Stomach smooth muscle (tissue), 2 donors: ENCODE data around the gene ORAI2.

ENCODE experiments used
- H3K27ac ChIP-seq: one replicate; pipeline ENCODE4 v1.7.0; 2013; ENCODE audit warnings: mild to moderate bottlenecking, low read length, inconsistent platforms
- H3K27me3 ChIP-seq, 2 donors: one replicate each; pipeline ENCODE4 v1.7.0; 2013; ENCODE audit warnings: low read length in 2 of 2; ENCODE audit not compliant: insufficient read depth in 2 of 2, control insufficient read depth in 1 of 2
- H3K36me3 ChIP-seq, 2 donors: one replicate each; pipeline ENCODE4 v1.7.0; 2013; ENCODE audit warnings: low read length in 2 of 2; ENCODE audit not compliant: control insufficient read depth in 2 of 2, insufficient read depth in 2 of 2
- H3K4me1 ChIP-seq: one replicate; pipeline ENCODE4 v1.7.0; 2013; ENCODE audit warnings: low read length; ENCODE audit not compliant: control insufficient read depth, insufficient read depth
- H3K4me3 ChIP-seq, 2 donors: one replicate each; pipeline ENCODE4 v1.7.0; 2013; ENCODE audit warnings: low read length in 2 of 2
- H3K9ac ChIP-seq, 2 donors: one replicate each; pipeline ENCODE4 v1.7.0; 2013; ENCODE audit warnings: low read length in 2 of 2, mild to moderate bottlenecking in 1 of 2
- H3K9me3 ChIP-seq, 2 donors: one replicate each; pipeline ENCODE4 v1.7.0; 2013; ENCODE audit warnings: low read length in 2 of 2; ENCODE audit not compliant: control insufficient read depth in 2 of 2
- donor health status: healthy.
- donor health status: Pancreatic carcinoma.

The ORAI2 gene

DNA sequence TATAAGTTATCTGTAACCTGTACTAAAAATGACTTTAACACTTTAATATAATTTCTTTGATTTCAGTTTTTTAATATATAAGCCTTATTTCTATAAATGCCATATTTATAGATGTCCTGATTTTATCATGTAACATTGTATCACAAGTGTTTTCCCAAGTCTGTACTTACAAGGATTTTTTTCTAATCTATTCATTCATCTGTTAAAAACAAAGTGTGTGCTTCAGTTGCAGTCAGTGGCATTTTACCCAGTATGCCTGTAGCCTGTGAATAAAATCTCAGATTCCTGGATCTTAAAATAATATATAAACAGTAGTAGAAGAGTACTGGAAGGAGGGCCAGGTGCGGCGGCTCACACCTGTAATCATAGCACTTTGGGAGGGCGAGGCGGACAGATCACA, 19.8 kb upstream of the ORAI2 start:
- Histone ChIP-seq H3K36me3 (peaks cover 25 to 49% of the 10 kb centered on the region in 2 donors), H3K4me3 (no peak overlapping the region)

DNA sequence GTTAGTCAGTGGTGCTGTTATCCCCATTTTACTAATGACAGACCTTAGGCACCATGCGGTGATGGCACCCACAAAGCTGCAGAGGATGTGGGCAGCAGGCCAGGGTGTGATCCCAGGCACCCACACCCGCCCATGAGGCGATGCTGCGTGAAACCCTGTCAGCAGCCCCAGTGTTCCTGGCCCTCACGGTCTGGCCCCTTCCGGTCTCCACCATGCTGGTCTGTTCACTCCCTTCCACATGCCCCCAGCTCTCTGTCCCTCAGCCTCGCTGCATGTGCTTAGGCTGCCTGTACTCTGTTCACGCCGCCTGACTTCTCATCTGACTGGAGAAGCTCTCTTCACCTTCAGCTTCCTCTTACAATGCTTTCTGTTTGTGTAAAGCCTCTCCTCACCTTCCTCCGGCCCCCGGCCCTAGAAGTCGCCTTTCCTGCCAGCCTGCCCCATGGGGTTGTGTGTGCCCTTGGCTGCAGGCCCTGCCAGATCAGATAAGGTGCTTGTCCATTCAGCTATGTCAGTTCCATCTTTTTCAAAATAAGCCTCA, 17.6 kb upstream of the ORAI2 start:
- no peak overlapping the region for H3K27ac ChIP-seq
- no peaks in the 10 kb centered on the region for H3K9me3 ChIP-seq
- no peak overlapping the region for H3K9ac ChIP-seq
- H3K36me3 ChIP-seq: peaks cover 23 to 45% of the 10 kb centered on the region in 2 donors
- no peaks in the 10 kb centered on the region for H3K27me3 ChIP-seq
- H3K4me1 ChIP-seq: peaks cover 3% of the 10 kb centered on the region
- H3K4me3 ChIP-seq: no peak overlapping the region

More for the DNA sequence above, 19.8 kb upstream of the ORAI2 start:
- Histone ChIP-seq H3K9me3 (peaks cover 0 to 2% of the 10 kb centered on the region in 2 donors), H3K27me3 (no peaks in the 10 kb centered on the region), H3K9ac (no peak overlapping the region), H3K27ac (no peak overlapping the region), H3K4me1 (peaks cover 3% of the 10 kb centered on the region)

DNA sequence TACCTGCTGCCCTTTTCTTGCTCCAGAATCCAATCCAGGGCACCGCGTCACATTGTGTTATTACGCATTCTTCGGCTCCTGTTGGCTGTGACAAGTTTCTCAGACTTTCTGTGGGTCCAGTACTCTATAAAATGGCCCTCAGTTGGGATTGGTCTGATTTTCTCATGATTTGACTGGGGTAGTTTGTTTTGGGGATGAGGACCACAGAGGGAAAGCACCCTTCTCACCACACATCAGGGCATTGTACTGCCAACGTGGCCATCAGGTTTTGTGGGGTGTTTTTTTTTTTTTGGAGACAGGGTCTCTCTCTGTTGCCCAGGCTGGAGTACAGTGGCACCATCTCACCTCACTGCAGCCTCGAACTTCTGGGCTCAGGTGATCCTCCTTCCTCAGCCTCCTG, 17.0 kb upstream of the ORAI2 start:
- peaks cover 3% of the 10 kb centered on the region for H3K4me1 ChIP-seq
- no peak overlapping the region for H3K27ac ChIP-seq
- H3K9ac ChIP-seq: no peak overlapping the region
- no peaks in the 10 kb centered on the region for H3K9me3 ChIP-seq
- no peak overlapping the region for H3K4me3 ChIP-seq
- H3K36me3 ChIP-seq: peaks cover 25 to 41% of the 10 kb centered on the region in 2 donors
- H3K27me3 ChIP-seq: no peaks in the 10 kb centered on the region

DNA sequence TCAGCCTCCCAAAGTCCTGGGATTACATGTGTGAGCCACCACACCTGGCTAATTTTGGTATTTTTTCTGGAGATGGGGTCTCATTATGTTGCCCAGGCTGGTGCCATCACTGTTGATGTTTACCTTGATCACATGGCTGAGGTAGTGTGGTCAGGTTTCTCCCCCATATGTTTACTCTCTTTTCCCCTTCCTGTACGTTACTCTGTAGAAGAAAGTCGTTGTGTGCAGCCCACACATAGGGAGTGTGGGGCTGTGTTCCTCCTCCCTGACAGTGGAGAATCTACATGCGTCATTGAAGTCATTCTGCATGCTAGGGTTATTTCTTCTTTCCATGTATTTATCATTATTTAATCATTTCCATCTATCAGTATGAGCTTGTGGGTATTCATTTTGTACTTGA, 16.3 kb upstream of the ORAI2 start:
- H3K27me3 ChIP-seq: no peaks in the 10 kb centered on the region
- peaks cover 25 to 39% of the 10 kb centered on the region in 2 donors for H3K36me3 ChIP-seq

DNA sequence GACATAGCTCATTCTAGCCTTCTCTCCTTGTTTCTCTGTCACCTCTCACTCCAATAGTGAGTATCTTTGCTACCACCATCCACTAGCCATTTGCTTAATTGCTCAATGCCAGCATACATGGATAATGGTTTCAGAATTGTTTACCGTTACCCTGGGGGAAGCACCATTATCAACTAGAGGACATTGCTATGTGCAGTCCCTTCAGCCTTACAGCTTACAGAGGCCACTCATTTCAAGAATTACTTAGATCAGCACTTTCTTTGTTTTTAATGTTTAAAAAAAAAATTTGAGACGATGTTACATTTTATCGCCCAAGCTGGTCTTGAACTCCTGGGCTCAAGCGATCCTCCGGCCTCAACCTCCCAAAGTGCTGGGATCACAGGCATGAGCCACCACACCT, 14.8 kb upstream of the ORAI2 start:
- Histone ChIP-seq H3K27ac (no peak overlapping the region), H3K9me3 (no peaks in the 10 kb centered on the region)

More for the DNA sequence above, 16.3 kb upstream of the ORAI2 start:
- H3K9me3 ChIP-seq: no peaks in the 10 kb centered on the region
- H3K4me3 ChIP-seq: no peak overlapping the region
- no peak overlapping the region for H3K27ac ChIP-seq
- H3K9ac ChIP-seq: no peak overlapping the region
- peaks cover 3% of the 10 kb centered on the region for H3K4me1 ChIP-seq

DNA sequence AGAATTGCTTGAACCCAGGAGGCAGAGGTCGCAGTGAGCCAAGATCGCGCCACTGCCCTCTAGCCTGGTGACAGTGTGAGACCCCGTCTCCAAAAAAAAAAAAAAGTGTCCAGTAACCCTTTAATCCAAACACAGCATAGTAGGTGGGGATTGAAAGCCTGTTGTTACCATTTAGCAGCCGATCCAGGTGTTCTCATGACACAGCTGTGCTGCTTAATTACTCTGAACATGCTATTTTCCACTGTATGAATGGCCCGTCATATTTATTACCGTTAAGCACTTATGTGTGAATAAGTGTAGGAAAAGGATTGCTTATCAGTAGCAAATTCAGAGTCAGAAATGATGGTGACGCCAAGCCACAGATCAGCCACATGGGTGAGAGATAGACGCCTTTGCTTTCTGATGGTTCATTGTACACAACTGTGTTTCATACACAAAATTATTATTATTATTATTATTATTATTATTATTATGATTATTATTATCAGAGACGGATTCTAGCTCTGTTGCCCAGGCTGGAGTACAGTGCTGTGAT, 11.6 kb upstream of the ORAI2 start:
- Histone ChIP-seq H3K36me3 (peaks cover 22 to 30% of the 10 kb centered on the region in 2 donors), H3K27ac (no peak overlapping the region), H3K27me3 (no peaks in the 10 kb centered on the region), H3K9me3 (no peaks in the 10 kb centered on the region), H3K4me3 (no peak overlapping the region), H3K4me1 (no peaks in the 10 kb centered on the region), H3K9ac (no peak overlapping the region)

More for the DNA sequence above, 14.8 kb upstream of the ORAI2 start:
- Histone ChIP-seq H3K9ac (no peak overlapping the region), H3K27me3 (no peaks in the 10 kb centered on the region), H3K36me3 (peaks cover 25 to 33% of the 10 kb centered on the region in 2 donors), H3K4me3 (no peak overlapping the region), H3K4me1 (no peaks in the 10 kb centered on the region)

DNA sequence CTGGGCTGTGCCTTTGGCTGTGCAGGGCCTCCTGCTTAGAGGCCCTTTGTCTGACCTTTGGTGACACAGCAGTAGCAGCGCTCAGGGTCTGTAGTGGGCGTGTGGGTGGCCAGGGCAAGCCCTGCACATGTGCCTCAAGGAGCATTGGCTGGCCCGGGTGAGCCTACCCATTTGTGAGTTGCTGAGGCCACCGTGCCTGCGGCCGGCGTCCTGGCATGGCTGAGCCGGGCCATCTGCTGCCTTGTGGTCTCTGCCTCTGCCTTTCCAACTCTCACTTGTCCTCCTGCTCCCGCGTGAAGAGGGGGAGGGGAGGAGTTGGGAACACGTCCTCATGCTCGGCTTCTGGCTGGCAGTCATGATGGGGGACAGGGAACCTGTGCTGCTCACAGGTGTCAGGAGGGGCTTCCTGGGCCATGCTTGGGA, 9.2 kb upstream of the ORAI2 start:
- H3K36me3 ChIP-seq: peaks cover 10 to 21% of the 10 kb centered on the region in 2 donors
- no peaks in the 10 kb centered on the region for H3K4me1 ChIP-seq
- no peak overlapping the region for H3K4me3 ChIP-seq
- H3K27ac ChIP-seq: no peak overlapping the region
- H3K27me3 ChIP-seq: no peaks in the 10 kb centered on the region
- H3K9ac ChIP-seq: no peak overlapping the region
- H3K9me3 ChIP-seq: no peaks in the 10 kb centered on the region

DNA sequence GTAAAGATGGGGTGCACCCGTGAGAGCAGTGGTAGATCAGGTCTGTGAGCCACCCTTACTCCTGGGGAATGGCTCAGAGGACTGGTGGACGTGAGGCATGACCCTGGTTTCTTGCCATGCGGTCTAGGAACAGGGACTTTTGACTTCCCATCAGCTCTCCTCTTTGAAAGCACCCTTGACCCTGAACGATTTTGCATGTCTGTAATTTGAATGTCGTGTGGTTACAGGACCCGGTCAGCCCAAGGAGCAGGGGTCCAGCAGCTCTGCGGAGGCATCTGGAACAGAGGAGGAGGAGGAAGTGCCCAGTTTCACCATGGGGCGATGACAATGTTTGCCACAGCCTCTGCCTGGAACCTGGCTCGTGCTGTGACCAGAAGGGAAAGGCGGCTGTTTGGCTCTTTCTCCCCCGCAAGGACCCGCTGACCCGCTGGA, 8.6 kb upstream of the ORAI2 start:
- Histone ChIP-seq H3K27ac (no peak overlapping the region), H3K36me3 (peaks cover 10 to 18% of the 10 kb centered on the region in 2 donors), H3K9me3 (no peaks in the 10 kb centered on the region), H3K4me1 (no peaks in the 10 kb centered on the region), H3K4me3 (no peak overlapping the region), H3K9ac (no peak overlapping the region), H3K27me3 (no peaks in the 10 kb centered on the region)

DNA sequence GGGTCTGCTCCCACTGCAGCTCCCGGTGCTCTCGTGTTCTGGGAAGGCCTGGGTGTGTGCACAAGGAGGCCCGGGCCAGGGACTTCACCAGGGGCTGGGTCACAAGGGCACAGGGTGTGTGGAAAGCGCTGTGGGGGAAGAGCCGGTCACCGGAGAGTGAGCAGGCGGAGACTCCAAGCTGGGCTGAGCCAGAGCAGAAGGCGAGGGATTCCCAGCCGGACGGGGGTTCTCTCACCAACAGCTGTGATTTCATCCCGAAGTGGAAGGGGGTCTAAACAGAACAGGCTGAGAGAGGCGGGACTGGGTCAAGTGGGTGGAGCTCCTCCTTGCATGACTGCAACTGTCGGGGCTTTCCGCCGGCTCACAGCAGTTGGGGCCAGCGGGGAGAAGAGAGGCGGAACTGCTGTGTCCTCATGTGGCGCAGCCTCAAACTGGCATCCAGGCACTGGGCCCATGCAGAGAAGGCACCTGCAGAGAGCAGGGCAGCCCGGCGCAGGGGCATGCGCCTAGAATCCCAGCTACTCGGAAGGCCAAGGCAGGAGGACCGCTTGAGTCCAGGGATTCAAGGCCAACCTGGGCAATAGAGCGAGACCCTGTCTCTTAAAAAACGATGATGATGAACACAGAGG, 7.6 kb upstream of the ORAI2 start:
- Histone ChIP-seq H3K27me3 (no peaks in the 10 kb centered on the region), H3K36me3 (peaks cover 7 to 15% of the 10 kb centered on the region in 2 donors), H3K4me1 (no peaks in the 10 kb centered on the region), H3K4me3 (no peak overlapping the region), H3K9me3 (no peaks in the 10 kb centered on the region), H3K9ac (no peak overlapping the region), H3K27ac (peak overlapping the region; percentile 18)

DNA sequence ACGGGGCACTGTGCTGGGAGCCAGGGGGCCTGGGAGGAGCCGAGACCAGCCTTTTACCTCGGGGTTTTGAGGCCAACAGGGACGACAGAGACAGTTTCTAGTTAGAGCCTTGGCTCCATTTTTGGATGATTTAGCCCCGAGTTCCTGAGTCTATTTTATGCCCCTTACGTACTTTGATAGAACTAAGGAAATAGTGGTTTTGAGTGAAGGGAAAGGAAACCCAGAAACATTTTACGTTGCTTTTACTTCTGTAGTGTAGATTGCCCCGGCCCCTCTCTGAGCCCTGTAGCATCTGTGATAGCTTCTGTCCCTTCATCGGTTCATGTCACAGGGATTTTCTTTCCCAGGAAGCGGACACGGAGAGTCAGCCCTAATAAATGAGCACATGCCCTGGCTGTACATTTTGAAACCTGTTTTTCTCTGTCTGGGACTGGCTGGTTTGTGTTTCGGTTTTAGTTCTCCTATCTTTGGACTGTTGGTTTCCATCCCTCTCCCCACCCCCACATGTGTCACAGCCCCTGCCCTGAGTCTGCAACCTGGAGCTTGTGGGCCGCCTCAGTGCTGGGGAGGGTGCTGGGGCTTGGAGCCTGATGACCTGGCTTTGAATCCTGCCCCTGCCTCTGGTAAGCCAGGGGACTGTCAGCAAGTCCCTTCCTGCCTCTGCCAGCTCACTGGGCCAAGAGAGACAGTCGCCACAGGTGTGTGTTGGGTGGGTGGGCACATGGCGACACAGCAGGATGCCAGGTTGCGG, 6.9 kb upstream of the ORAI2 start:
- Histone ChIP-seq H3K27me3 (no peaks in the 10 kb centered on the region), H3K27ac (peak overlapping the region; percentile 18), H3K4me1 (no peaks in the 10 kb centered on the region), H3K36me3 (peaks cover 5 to 13% of the 10 kb centered on the region in 2 donors), H3K4me3 (no peak overlapping the region), H3K9ac (no peak overlapping the region), H3K9me3 (no peaks in the 10 kb centered on the region)
